ENCODE data around the gene HOXB13.
A peak's percentile ranks its signal among the peaks of the same experiment; 100 is the strongest.
"Not testable (repeated sequence)": the region's sequence is repeated elsewhere in the genome, so short reads cannot be mapped to it uniquely, and the experiment has no call there.

HOXB13 gene

DNA sequence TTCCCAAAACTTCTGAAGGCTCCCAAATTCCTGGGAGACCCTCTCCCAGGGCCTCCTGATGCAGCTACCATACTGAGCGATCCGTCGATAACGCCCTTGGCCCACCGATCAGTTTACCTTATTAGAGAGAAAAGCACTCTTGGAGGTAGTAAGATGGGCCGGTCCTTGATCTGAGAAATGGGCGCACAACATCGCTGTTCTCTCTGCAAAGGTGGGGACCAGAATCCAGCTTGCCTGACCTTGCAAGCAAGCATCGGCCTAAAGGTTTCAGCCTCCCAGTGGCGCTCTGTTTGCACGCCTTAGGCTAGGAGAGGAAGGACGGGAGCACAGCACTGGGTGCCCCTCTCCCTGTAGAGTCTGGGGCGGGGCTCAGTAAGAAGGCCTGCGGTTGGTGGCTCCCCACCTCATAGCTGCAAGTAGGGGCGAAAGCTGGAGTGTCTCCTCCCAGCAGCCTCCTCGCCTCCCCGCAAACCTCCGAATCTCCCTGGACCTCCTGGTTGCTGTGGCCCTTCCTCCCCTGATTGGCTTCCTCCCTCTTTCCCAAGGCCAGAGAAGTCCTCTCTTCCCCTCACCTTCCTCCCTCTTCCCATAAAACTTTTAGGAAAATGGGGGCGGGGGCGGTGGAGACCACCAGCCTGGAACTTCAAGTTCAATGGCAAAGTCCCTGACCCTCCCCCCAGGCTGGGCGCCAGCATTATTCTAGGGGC, 6.2 kb downstream of the HOXB13 start, which contains the start of gene PRAC1:
TSS of gene PRAC1 (minus strand) at position 318 of the 707 bp plus-strand sequence. CDS start at position 192, 126 bp downstream.
- Histone ChIP-seq H3K27me3 (ENCODE audit: control insufficient read depth in 5 of 5, insufficient read depth in 4 of 5, low read length in 5 of 5) (peaks cover 83 to 97% (median 89%) of the 10 kb centered on the region in 5 donors), H3K4me1 (ENCODE audit: control insufficient read depth in 5 of 5, insufficient read depth in 5 of 5, low read length in 5 of 5) (peaks cover 0 to 46% (median 28%) of the 10 kb centered on the region in 5 donors), H3K4me3 (ENCODE audit: low read depth in 1 of 5, low read length in 5 of 5) (no peak within 1 kb of the TSS), H3K9ac (ENCODE audit: low read length in 5 of 5) (no peak within 1 kb of the TSS), H3K36me3 (ENCODE audit: control insufficient read depth in 5 of 5, insufficient read depth in 5 of 5, low read length in 5 of 5) (no peaks in the 10 kb centered on the region), H3K27ac (ENCODE audit: low read depth, low read length) (no peak within 1 kb of the TSS), H3K9me3 (ENCODE audit: control insufficient read depth in 5 of 5, low read length in 5 of 5) (no peaks in the 10 kb centered on the region)

DNA sequence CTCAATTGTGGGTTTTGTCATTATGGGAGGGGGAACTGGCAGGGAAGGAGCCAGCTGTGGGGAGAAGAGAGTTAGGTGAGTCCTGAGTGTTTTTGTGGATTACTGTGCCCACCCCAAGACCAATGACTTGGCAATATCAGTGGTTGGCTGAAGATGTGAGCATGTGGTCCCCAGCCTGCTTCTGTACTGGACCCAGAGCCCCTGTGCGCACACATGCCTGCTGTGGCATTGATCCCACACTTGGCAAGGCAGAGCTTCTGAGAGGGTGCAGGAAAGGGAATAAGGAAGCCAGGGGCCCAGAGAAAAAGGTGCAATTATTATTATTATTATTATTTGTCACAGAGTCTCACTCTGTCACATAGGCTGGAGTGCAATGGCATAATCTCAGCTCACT, 7.5 kb downstream of the HOXB13 start:
- H3K9ac ChIP-seq (ENCODE audit: low read length in 5 of 5), result no peak overlapping the region
- H3K27ac ChIP-seq (ENCODE audit: low read depth, low read length), result no peak overlapping the region
- H3K9me3 ChIP-seq (ENCODE audit: control insufficient read depth in 5 of 5, low read length in 5 of 5), result no peaks in the 10 kb centered on the region
- no peak overlapping the region for H3K4me3 ChIP-seq (ENCODE audit: low read depth in 1 of 5, low read length in 5 of 5)
- H3K4me1 ChIP-seq (ENCODE audit: control insufficient read depth in 5 of 5, insufficient read depth in 5 of 5, low read length in 5 of 5), result peaks cover 0 to 46% (median 28%) of the 10 kb centered on the region in 5 donors
- H3K36me3 ChIP-seq (ENCODE audit: control insufficient read depth in 5 of 5, insufficient read depth in 5 of 5, low read length in 5 of 5), result no peaks in the 10 kb centered on the region
- peaks cover 76 to 94% (median 80%) of the 10 kb centered on the region in 5 donors for H3K27me3 ChIP-seq (ENCODE audit: control insufficient read depth in 5 of 5, insufficient read depth in 4 of 5, low read length in 5 of 5)

DNA sequence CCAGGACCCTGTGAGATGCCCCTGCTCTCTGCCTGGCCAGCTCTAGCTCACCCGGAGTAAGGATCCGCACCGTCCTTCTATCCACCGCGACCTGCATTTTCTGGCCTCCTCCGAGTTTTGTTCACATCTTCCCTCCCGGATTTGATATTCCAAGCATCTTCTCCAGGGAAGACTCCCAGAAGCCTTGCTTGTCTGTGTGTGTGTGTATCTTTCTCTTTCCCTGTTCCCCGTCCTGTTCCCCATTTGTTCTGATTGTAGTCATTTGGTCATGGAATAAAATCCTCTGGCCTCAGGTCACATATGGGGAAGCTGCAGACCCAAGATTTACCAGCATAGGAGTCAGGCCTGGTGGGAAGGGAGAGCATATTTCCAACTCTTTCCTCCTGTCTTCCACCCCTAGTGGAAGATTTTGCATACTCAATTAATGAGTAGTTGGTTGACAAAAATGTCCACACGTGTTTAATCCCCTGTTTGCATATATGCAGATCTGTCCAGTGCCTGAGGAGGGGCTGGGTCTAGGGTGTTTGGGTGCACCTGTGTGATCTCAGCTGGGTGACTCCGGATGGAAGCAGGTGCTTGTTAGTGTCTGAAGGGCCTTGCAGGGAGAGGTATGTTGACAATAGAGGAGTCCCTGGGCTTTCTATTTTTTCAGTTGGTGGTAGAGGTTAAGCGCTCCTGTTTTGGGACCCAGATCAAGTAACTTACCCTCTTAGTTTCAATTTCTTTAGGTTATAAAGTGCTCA, 8.1 kb downstream of the HOXB13 start:
- Histone ChIP-seq H3K36me3 (ENCODE audit: control insufficient read depth in 5 of 5, insufficient read depth in 5 of 5, low read length in 5 of 5) (no peaks in the 10 kb centered on the region), H3K9me3 (ENCODE audit: control insufficient read depth in 5 of 5, low read length in 5 of 5) (no peaks in the 10 kb centered on the region), H3K9ac (ENCODE audit: low read length in 5 of 5) (no peak overlapping the region), H3K4me3 (ENCODE audit: low read depth in 1 of 5, low read length in 5 of 5) (no peak overlapping the region), H3K27ac (ENCODE audit: low read depth, low read length) (no peak overlapping the region), H3K4me1 (ENCODE audit: control insufficient read depth in 5 of 5, insufficient read depth in 5 of 5, low read length in 5 of 5) (peaks cover 0 to 46% (median 28%) of the 10 kb centered on the region in 5 donors), H3K27me3 (ENCODE audit: control insufficient read depth in 5 of 5, insufficient read depth in 4 of 5, low read length in 5 of 5) (peaks cover 73 to 93% (median 77%) of the 10 kb centered on the region in 5 donors)

DNA sequence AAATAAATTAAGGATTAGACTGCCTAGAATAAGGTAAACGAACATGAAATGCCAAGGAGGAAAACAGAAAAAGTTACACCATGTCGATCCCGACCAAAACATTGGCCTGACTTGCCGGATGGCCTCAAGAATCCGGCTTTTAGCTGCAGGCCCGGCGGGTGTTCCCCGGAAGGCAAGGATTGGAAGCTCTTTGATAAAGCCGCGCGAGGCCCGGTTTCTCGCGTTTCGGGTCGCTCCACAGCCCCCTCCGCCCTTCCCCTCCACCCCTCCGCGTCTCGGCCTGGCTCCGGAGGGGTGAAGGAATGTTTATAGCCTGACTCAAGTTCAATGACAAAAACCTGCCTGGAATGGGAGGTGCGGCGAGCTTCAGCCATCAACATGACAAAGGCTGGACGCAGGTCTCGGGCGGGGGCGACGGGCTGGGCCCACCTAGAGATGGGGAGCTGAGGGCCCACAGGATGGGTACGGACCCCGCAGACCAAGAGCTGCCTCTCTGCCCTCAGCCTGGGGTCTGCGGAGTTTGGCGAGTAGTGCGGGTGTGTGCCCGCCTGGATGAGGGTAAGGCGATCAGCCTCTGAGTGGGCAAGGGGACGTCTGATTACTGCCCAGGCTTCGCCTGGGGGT, 8.8 kb downstream of the HOXB13 start:
- H3K4me1 ChIP-seq (ENCODE audit: control insufficient read depth in 5 of 5, insufficient read depth in 5 of 5, low read length in 5 of 5), result peaks cover 0 to 40% (median 22%) of the 10 kb centered on the region in 5 donors
- H3K4me3 ChIP-seq (ENCODE audit: low read depth in 1 of 5, low read length in 5 of 5), result peak overlapping the region in 1 of 5 donors; percentile 10
- H3K27ac ChIP-seq (ENCODE audit: low read depth, low read length), result no peak overlapping the region
- H3K27me3 ChIP-seq (ENCODE audit: control insufficient read depth in 5 of 5, insufficient read depth in 4 of 5, low read length in 5 of 5), result peaks cover 67 to 89% (median 71%) of the 10 kb centered on the region in 5 donors
- H3K9me3 ChIP-seq (ENCODE audit: control insufficient read depth in 5 of 5, low read length in 5 of 5), result no peaks in the 10 kb centered on the region
- no peaks in the 10 kb centered on the region for H3K36me3 ChIP-seq (ENCODE audit: control insufficient read depth in 5 of 5, insufficient read depth in 5 of 5, low read length in 5 of 5)
- H3K9ac ChIP-seq (ENCODE audit: low read length in 5 of 5), result no peak overlapping the region

DNA sequence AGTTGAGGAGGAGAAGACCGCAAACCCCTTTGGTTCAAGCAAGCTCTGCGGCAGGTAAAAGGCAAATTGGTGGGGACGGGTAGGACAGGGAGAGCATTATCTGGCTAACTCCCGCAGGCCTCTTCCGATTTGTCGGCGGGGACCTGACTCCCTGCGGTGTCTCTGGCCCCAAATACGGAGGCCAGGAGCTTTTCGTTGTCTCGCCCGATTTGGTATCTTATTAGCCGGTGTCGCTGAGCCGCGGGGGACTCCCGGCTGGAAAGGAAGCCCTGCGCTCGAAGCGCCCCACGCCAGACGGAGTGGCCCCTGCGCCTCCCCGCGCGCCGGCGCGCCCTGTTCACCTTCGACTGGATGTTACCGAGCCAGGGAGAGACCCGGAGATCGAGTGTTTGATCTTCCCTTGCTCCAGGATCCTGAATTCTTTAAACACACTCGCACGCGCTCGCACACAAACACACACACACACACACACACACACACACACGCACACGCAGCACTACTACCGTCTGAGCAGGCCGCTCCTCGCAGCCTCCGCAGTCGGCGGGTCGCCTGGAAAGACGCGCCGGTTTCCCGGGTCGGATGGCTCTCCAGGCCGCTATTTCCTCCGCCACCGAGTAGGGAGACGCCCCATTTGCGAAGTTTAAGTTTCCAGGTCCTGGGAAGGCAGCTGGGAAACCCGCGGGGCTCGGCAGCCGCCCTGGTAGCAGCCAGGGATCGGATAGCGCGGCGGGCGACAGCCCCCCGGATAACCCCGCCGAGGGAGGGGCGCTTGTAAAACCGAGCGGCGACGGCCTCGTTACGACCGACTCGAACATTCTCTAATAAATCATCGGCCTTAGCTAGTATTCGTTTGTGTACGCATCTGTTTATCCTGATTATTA, 9.5 kb downstream of the HOXB13 start:
- peaks cover 61 to 83% (median 69%) of the 10 kb centered on the region in 5 donors for H3K27me3 ChIP-seq (ENCODE audit: control insufficient read depth in 5 of 5, insufficient read depth in 4 of 5, low read length in 5 of 5)
- no peak overlapping the region for H3K9ac ChIP-seq (ENCODE audit: low read length in 5 of 5)
- H3K27ac ChIP-seq (ENCODE audit: low read depth, low read length), result no peak overlapping the region

DNA sequence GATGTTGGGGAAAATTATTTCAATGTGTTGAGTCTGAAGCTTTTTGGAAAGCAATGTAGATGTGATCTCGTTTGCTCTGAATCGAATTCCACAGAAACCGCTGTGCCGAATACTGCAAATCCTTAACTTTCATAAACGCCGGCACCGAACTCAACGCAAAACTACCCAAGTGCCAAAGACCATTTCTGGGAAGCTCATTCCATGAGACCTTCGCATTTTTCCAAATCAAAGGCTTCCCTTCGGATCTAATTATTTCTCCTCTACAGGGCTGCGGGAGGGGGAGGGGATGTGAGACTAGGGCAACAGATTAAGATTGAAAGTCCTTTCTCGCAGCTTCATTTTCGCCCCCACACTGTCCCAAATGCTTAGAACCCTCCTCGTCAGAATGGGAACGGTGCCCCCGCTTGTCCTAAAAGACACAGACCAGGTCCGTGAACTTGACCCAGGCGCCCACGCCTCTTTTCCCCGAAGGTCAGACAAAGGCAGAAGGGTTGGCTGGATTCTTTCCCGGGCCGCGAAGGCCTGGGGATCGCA, 10.3 kb downstream of the HOXB13 start:
- Histone ChIP-seq H3K27ac (ENCODE audit: low read depth, low read length) (no peak overlapping the region), H3K36me3 (ENCODE audit: control insufficient read depth in 5 of 5, insufficient read depth in 5 of 5, low read length in 5 of 5) (no peaks in the 10 kb centered on the region), H3K4me1 (ENCODE audit: control insufficient read depth in 5 of 5, insufficient read depth in 5 of 5, low read length in 5 of 5) (peaks cover 0 to 25% (median 13%) of the 10 kb centered on the region in 5 donors), H3K4me3 (ENCODE audit: low read depth in 1 of 5, low read length in 5 of 5) (peak overlapping the region in 1 of 5 donors; percentile 16), H3K27me3 (ENCODE audit: control insufficient read depth in 5 of 5, insufficient read depth in 4 of 5, low read length in 5 of 5) (peaks cover 58 to 81% (median 66%) of the 10 kb centered on the region in 5 donors), H3K9me3 (ENCODE audit: control insufficient read depth in 5 of 5, low read length in 5 of 5) (no peaks in the 10 kb centered on the region), H3K9ac (ENCODE audit: low read length in 5 of 5) (no peak overlapping the region)

More for the DNA sequence above, 9.5 kb downstream of the HOXB13 start:
- peak overlapping the region in 1 of 5 donors; percentile 16 for H3K4me3 ChIP-seq (ENCODE audit: low read depth in 1 of 5, low read length in 5 of 5)
- H3K36me3 ChIP-seq (ENCODE audit: control insufficient read depth in 5 of 5, insufficient read depth in 5 of 5, low read length in 5 of 5), result no peaks in the 10 kb centered on the region
- peaks cover 0 to 32% (median 19%) of the 10 kb centered on the region in 5 donors for H3K4me1 ChIP-seq (ENCODE audit: control insufficient read depth in 5 of 5, insufficient read depth in 5 of 5, low read length in 5 of 5)
- H3K9me3 ChIP-seq (ENCODE audit: control insufficient read depth in 5 of 5, low read length in 5 of 5), result no peaks in the 10 kb centered on the region

DNA sequence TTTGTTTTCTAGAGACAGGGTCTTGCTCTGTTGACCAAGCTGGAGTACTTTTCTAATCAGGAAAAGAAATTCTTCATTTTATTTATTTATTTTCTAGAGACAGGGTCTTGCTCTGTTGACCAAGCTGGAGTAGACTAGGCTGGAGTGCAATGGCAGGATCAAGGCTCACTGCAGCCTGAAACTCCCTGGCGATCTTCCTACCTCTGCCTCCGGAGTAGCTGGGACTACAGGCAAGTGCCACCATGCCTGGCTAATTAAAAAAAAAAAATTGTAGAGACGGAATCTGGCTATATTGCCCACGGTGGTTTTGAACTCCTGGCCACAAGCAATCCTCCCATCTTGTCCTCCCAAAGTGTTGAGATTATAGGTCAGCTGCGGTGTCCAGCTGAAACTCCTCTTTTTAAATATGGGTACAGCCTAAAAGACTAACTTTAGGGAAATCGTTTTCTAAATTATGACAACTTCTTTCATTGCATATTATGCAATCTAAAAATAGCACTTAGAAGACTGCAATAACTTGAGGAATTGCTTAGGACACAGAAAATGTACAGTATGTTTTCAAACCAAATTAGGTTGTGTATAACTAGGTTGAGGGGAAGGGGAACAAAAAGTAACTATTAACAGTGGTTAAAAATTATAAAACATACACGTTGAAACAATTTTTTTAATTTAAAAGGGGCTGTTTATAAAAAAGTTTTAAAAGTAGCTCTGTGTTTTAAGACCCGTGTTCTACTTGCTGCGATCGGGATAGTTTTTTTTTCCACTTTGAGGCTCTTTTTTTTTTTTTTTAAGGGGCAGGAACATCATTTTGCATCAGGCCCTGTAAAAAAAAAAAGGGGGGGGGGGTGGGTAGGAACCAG, 11.0 kb downstream of the HOXB13 start:
- H3K27me3 ChIP-seq (ENCODE audit: control insufficient read depth in 5 of 5, insufficient read depth in 4 of 5, low read length in 5 of 5), result peaks cover 52 to 79% (median 61%) of the 10 kb centered on the region in 5 donors
- peaks cover 0 to 18% (median 12%) of the 10 kb centered on the region in 5 donors for H3K4me1 ChIP-seq (ENCODE audit: control insufficient read depth in 5 of 5, insufficient read depth in 5 of 5, low read length in 5 of 5)
- no peaks in the 10 kb centered on the region for H3K9me3 ChIP-seq (ENCODE audit: control insufficient read depth in 5 of 5, low read length in 5 of 5)
- no peaks in the 10 kb centered on the region for H3K36me3 ChIP-seq (ENCODE audit: control insufficient read depth in 5 of 5, insufficient read depth in 5 of 5, low read length in 5 of 5)
- H3K4me3 ChIP-seq (ENCODE audit: low read depth in 1 of 5, low read length in 5 of 5), result no peak overlapping the region
- H3K27ac ChIP-seq (ENCODE audit: low read depth, low read length), result no peak overlapping the region
- no peak overlapping the region for H3K9ac ChIP-seq (ENCODE audit: low read length in 5 of 5)

DNA sequence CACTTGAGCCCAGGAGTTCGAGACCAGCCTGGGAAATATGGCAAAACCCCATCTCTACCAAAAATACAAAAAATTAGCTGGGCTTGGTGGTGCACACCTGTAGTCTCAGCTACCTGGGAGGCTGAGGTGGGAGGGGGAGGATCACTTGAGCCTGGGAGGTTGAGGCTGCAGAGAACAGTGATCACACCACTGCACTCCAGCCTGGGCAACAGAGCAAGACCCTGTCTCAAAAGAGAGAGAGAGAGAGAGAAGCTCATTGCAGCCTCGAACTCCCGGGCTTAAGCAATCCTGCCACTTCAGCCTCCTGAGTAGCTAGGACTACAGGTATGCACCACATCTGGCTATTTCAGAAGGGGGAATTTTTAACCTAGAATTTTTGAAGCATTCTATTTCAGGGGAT, 12.0 kb downstream of the HOXB13 start:
- H3K36me3 ChIP-seq (ENCODE audit: control insufficient read depth in 5 of 5, insufficient read depth in 5 of 5, low read length in 5 of 5); H3K9me3 ChIP-seq (ENCODE audit: control insufficient read depth in 5 of 5, low read length in 5 of 5): not testable (repeated sequence)

More for the DNA sequence above, 12.0 kb downstream of the HOXB13 start:
- Histone ChIP-seq H3K4me1 (ENCODE audit: control insufficient read depth in 5 of 5, insufficient read depth in 5 of 5, low read length in 5 of 5) (peaks cover 0 to 15% (median 12%) of the 10 kb centered on the region in 5 donors), H3K27me3 (ENCODE audit: control insufficient read depth in 5 of 5, insufficient read depth in 4 of 5, low read length in 5 of 5) (peaks cover 49 to 75% (median 61%) of the 10 kb centered on the region in 5 donors)
- not testable (repeated sequence) for H3K9ac ChIP-seq (ENCODE audit: low read length in 5 of 5); H3K27ac ChIP-seq (ENCODE audit: low read depth, low read length); H3K4me3 ChIP-seq (ENCODE audit: low read depth in 1 of 5, low read length in 5 of 5)
